Astrocyte of the spinal cord (primary cell): Measurements from ENCODE around the gene NAA20.

ENCODE experiments used
- DNase-seq: peaks from one replicate; pipeline ENCODE4 v3.0.0; 2011; ENCODE audit warnings: low read depth, low spot score
- H3K4me3 ChIP-seq: 2 replicates; pipeline ENCODE4 v1.5.1; 2011; ENCODE audit warnings: low read depth, mild to moderate bottlenecking, low read length, moderate library complexity
- CTCF ChIP-seq: IDR thresholded peaks from 2 replicates; pipeline ENCODE4 v1.5.1; 2012; ENCODE audit warnings: low read depth, mild to moderate bottlenecking, low read length, inconsistent platforms
- in situ Hi-C: cut with HindIII; loops from 2 replicates; pipeline ENCODE4 v1.10.0; 2017; ENCODE audit warnings: low sequenced_read_pairs

Gene NAA20

GRCh38 chr20:20079102-20079784 lies 62.1 kb downstream of the NAA20 start:
- DNase-seq: no peak
- in situ Hi-C loops: no loop called here
- no peak for TF ChIP-seq CTCF
- no peak overlapping the region for H3K4me3 ChIP-seq
